SK-N-SH treated with all-trans-retinoic acid at 6 μM for 48 hours (cell line): ENCODE data around the gene GMNN.

Source experiments
- ATAC-seq: fragments of 200-7000 bp; cut with Tn5 transposase; 3 replicates; pipeline ENCODE4 v1.9.1; 2020; ENCODE audit warnings: mild to moderate bottlenecking, moderate library complexity
- ARNTL ChIP-seq: fragments of 450-650 bp; formaldehyde crosslinking; IDR thresholded peaks from 2 replicates; pipeline ENCODE4 v1.5.0; 2020; ENCODE audit warnings: low read depth, mild to moderate bottlenecking, moderate library complexity, borderline replicate concordance
- BACH2 ChIP-seq: fragments of 250-450 bp; sonication (Bioruptor Pico); IDR thresholded peaks from 2 replicates; pipeline ENCODE4 v1.9.0; 2021; ENCODE audit warnings: mild to moderate bottlenecking, borderline replicate concordance
- CSDC2 ChIP-seq: fragments of 250-450 bp; sonication (Bioruptor Pico); IDR thresholded peaks from 2 replicates; pipeline ENCODE4 v1.5.0; 2020; ENCODE audit warnings: mild to moderate bottlenecking, moderate library complexity
- GLIS3 ChIP-seq: fragments of 250-450 bp; sonication (Bioruptor Pico); IDR thresholded peaks from 2 replicates; pipeline ENCODE4 v1.5.0; 2020; ENCODE audit warnings: mild to moderate bottlenecking, moderate library complexity
- ISL1 ChIP-seq: fragments of 250-450 bp; sonication (Bioruptor Pico); IDR thresholded peaks from 2 replicates; pipeline ENCODE4 v2.1.2; 2022; ENCODE audit warnings: mild to moderate bottlenecking, moderate library complexity
- OSR1 ChIP-seq: fragments of 250-450 bp; sonication (Bioruptor Pico); IDR thresholded peaks from 2 replicates; pipeline ENCODE4 v1.8.0; 2022; ENCODE audit warnings: moderate library complexity, mild to moderate bottlenecking, inconsistent platforms
- PPARA ChIP-seq: fragments of 250-450 bp; sonication (Bioruptor Pico); IDR thresholded peaks from 2 replicates; pipeline ENCODE4 v1.5.0; 2020; ENCODE audit warnings: mild to moderate bottlenecking, borderline replicate concordance
- RARB ChIP-seq: fragments of 250-450 bp; sonication (Bioruptor Pico); IDR thresholded peaks from 2 replicates; pipeline ENCODE4 v1.8.0; 2021; ENCODE audit warnings: mild to moderate bottlenecking, moderate library complexity
- SNAI2 ChIP-seq: fragments of 250-450 bp; sonication (Bioruptor Pico); IDR thresholded peaks from 2 replicates; pipeline ENCODE4 v1.5.0; 2020; ENCODE audit warnings: mild to moderate bottlenecking, moderate library complexity
- TCF4 ChIP-seq: fragments of 250-450 bp; sonication (Bioruptor Pico); IDR thresholded peaks from 2 replicates; pipeline ENCODE4 v1.8.0; 2021; ENCODE audit warnings: mild to moderate bottlenecking, moderate library complexity, borderline replicate concordance
- TOX ChIP-seq: fragments of 250-450 bp; sonication (Bioruptor Pico); IDR thresholded peaks from 2 replicates; pipeline ENCODE4 v1.8.0; 2021; ENCODE audit warnings: mild to moderate bottlenecking, moderate library complexity, borderline replicate concordance
- ZC3H10 ChIP-seq: fragments of 250-450 bp; sonication (Bioruptor Pico); IDR thresholded peaks from 2 replicates; pipeline ENCODE4 v1.5.1; 2021; ENCODE audit warnings: mild to moderate bottlenecking, moderate library complexity
- ZFP3 ChIP-seq: fragments of 250-450 bp; sonication (Bioruptor Pico); IDR thresholded peaks from 2 replicates; pipeline ENCODE4 v1.5.0; 2020; ENCODE audit warnings: mild to moderate bottlenecking, moderate library complexity
- ZNF565 ChIP-seq: fragments of 450-650 bp; formaldehyde crosslinking; conservative IDR thresholded peaks from 2 replicates; pipeline ENCODE4 v1.5.0; 2020; ENCODE audit warnings: low read depth, mild to moderate bottlenecking, moderate library complexity
- ZNF70 ChIP-seq: fragments of 450-650 bp; formaldehyde crosslinking; IDR thresholded peaks from 2 replicates; pipeline ENCODE4 v1.5.0; 2020; ENCODE audit warnings: mild to moderate bottlenecking, moderate library complexity
- ZNF8 ChIP-seq: fragments of 450-650 bp; formaldehyde crosslinking; IDR thresholded peaks from 2 replicates; pipeline ENCODE4 v1.5.0; 2020; ENCODE audit warnings: mild to moderate bottlenecking, moderate library complexity
- TF ChIP-seq, protein P1 (sequence below): fragments of 250-450 bp; sonication (Bioruptor Pico); IDR thresholded peaks from 2 replicates; pipeline ENCODE4 v1.5.0; 2020; ENCODE audit warnings: mild to moderate bottlenecking, moderate library complexity
- TF ChIP-seq, protein P2 (sequence below): fragments of 250-450 bp; sonication (Bioruptor Pico); IDR thresholded peaks from 2 replicates; pipeline ENCODE4 v1.8.0; 2021; ENCODE audit warnings: low read depth, mild to moderate bottlenecking, moderate library complexity, borderline replicate concordance
- TF ChIP-seq, protein P3 (sequence below): fragments of 250-450 bp; sonication (Bioruptor Pico); IDR thresholded peaks from 2 replicates; pipeline ENCODE4 v1.5.1; 2021; ENCODE audit warnings: mild to moderate bottlenecking, moderate library complexity
- TF ChIP-seq, protein P4 (sequence below): fragments of 250-450 bp; sonication (Bioruptor Pico); IDR thresholded peaks from 2 replicates; pipeline ENCODE4 v1.8.0; 2020; ENCODE audit warnings: mild to moderate bottlenecking, moderate library complexity, borderline replicate concordance

The GMNN gene

DNA sequence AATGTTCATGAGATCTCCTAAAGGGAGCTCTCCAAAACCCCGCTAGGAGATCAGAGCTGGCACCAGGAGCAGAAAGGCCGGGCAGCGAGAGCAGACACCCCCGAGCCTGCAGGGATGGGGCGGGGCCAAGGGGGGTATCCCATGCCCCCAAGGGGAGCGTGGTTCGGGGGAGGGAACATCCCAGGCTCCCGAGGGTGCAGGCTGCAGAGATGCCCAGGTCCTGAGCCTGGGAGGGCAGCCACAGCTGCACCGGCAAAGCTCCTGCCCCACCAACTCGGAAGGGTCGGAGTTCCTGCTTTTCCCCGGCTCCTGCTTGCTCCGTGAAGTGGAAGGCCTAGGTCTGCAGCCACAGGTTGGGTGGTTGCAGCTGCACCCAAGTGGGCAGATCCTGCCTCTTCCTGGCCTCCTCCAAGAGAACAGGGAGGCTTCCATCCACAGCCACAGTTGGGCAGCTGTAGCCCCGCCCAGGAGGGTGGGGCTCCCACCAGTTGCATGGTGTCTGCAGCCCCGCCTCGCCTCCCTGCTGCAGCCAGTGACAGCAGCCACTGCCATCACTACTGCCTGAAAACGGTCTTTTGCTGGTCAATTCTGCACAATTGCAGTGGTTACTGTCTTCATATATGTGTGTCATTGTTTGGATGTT lies 13.4 kb upstream of the GMNN start:
- no peak for TF ChIP-seq GLIS3
- no peak for TF ChIP-seq ZFP3 (CRISPR knock-in tag)
- TF ChIP-seq, protein P1, sequence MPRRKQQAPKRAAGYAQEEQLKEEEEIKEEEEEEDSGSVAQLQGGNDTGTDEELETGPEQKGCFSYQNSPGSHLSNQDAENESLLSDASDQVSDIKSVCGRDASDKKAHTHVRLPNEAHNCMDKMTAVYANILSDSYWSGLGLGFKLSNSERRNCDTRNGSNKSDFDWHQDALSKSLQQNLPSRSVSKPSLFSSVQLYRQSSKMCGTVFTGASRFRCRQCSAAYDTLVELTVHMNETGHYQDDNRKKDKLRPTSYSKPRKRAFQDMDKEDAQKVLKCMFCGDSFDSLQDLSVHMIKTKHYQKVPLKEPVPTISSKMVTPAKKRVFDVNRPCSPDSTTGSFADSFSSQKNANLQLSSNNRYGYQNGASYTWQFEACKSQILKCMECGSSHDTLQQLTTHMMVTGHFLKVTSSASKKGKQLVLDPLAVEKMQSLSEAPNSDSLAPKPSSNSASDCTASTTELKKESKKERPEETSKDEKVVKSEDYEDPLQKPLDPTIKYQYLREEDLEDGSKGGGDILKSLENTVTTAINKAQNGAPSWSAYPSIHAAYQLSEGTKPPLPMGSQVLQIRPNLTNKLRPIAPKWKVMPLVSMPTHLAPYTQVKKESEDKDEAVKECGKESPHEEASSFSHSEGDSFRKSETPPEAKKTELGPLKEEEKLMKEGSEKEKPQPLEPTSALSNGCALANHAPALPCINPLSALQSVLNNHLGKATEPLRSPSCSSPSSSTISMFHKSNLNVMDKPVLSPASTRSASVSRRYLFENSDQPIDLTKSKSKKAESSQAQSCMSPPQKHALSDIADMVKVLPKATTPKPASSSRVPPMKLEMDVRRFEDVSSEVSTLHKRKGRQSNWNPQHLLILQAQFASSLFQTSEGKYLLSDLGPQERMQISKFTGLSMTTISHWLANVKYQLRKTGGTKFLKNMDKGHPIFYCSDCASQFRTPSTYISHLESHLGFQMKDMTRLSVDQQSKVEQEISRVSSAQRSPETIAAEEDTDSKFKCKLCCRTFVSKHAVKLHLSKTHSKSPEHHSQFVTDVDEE (CRISPR knock-in tag): no peak
- TF ChIP-seq OSR1 (CRISPR knock-in tag): no peak
- TF ChIP-seq TOX (CRISPR knock-in tag): no peak
- TF ChIP-seq ZNF70 (CRISPR knock-in tag): no peak
- no peak for TF ChIP-seq ISL1 (CRISPR knock-in tag)
- no peak for TF ChIP-seq ZC3H10 (CRISPR knock-in tag)
- no peak for TF ChIP-seq TCF4 (CRISPR knock-in tag)
- TF ChIP-seq, protein P2, sequence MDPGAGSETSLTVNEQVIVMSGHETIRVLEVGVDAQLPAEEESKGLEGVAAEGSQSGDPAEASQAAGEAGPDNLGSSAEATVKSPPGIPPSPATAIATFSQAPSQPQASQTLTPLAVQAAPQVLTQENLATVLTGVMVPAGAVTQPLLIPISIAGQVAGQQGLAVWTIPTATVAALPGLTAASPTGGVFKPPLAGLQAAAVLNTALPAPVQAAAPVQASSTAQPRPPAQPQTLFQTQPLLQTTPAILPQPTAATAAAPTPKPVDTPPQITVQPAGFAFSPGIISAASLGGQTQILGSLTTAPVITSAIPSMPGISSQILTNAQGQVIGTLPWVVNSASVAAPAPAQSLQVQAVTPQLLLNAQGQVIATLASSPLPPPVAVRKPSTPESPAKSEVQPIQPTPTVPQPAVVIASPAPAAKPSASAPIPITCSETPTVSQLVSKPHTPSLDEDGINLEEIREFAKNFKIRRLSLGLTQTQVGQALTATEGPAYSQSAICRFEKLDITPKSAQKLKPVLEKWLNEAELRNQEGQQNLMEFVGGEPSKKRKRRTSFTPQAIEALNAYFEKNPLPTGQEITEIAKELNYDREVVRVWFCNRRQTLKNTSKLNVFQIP: no peak
- peak; percentile 77 for ATAC-seq

DNA sequence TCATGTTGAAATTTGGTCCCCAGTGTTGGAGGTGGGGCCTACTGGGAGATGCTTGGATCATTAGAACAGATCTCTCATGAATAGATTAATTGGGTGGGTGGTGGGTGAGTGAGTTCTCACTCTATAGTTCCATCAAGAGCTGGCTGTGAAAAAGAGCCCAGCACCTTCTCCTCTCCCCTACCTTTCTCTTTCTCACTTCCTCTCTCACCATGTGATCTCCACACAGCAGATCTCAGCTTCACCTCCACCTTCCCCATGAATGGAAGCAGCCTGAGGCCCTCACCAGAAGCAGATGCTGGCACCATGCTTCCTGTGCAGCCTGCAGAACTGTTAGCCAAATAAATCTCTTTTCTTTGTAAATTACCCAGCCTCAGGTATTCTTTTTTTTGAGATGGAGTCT lies 12.9 kb upstream of the GMNN start:
- TF ChIP-seq, protein P3, sequence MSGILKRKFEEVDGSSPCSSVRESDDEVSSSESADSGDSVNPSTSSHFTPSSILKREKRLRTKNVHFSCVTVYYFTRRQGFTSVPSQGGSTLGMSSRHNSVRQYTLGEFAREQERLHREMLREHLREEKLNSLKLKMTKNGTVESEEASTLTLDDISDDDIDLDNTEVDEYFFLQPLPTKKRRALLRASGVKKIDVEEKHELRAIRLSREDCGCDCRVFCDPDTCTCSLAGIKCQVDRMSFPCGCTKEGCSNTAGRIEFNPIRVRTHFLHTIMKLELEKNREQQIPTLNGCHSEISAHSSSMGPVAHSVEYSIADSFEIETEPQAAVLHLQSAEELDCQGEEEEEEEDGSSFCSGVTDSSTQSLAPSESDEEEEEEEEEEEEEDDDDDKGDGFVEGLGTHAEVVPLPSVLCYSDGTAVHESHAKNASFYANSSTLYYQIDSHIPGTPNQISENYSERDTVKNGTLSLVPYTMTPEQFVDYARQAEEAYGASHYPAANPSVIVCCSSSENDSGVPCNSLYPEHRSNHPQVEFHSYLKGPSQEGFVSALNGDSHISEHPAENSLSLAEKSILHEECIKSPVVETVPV (CRISPR knock-in tag): no peak
- TF ChIP-seq, protein P4, sequence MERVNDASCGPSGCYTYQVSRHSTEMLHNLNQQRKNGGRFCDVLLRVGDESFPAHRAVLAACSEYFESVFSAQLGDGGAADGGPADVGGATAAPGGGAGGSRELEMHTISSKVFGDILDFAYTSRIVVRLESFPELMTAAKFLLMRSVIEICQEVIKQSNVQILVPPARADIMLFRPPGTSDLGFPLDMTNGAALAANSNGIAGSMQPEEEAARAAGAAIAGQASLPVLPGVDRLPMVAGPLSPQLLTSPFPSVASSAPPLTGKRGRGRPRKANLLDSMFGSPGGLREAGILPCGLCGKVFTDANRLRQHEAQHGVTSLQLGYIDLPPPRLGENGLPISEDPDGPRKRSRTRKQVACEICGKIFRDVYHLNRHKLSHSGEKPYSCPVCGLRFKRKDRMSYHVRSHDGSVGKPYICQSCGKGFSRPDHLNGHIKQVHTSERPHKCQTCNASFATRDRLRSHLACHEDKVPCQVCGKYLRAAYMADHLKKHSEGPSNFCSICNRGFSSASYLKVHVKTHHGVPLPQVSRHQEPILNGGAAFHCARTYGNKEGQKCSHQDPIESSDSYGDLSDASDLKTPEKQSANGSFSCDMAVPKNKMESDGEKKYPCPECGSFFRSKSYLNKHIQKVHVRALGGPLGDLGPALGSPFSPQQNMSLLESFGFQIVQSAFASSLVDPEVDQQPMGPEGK (CRISPR knock-in tag): no peak
- TF ChIP-seq, protein P1 (CRISPR knock-in tag): no peak
- no peak for TF ChIP-seq ZNF70 (CRISPR knock-in tag)
- TF ChIP-seq BACH2: no peak
- ATAC-seq: no peak

DNA sequence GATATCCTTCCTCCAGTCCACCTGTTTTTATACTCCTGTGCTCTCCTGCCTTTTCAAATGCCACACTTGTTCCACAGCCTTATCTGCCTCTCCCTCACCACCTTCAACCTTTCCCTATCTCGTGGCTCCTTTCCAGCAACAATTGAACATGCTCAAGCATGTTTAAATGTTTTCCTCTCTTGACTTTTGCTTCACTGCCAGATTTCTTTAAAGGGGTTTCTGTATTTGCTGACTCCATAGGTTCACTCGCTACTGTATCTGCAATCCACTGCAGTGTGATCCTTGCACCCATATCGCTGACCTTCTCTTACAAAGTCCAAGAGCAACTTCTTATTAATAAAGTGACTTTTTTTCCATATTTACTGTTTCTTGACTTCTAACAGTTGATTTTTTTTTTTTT lies 11.2 kb upstream of the GMNN start:
- ATAC-seq: no peak
- TF ChIP-seq ARNTL (CRISPR knock-in tag): no peak
- TF ChIP-seq, protein P1 (CRISPR knock-in tag): no peak
- TF ChIP-seq ZNF8 (CRISPR knock-in tag): no peak
- TF ChIP-seq, protein P2: no peak
- no peak for TF ChIP-seq BACH2
- TF ChIP-seq PPARA (CRISPR knock-in tag): no peak
- TF ChIP-seq SNAI2: no peak
- TF ChIP-seq ZFP3 (CRISPR knock-in tag): no peak
- no peak for TF ChIP-seq TCF4 (CRISPR knock-in tag)
- TF ChIP-seq GLIS3: no peak
- no peak for TF ChIP-seq ZNF565
- TF ChIP-seq RARB (CRISPR knock-in tag): no peak
- TF ChIP-seq CSDC2 (CRISPR knock-in tag): no peak
